Liver (tissue), 9 donors: Measurements from ENCODE around the gene GRID1. TPM values are rescaled to one million over a fixed set of nuclear protein-coding genes. Genes with fewer than 3 reads are reported as not detected.

Experiments used
- DNase-seq: peaks from one replicate; pipeline ENCODE4 v3.0.0-alpha.2; 2017; ENCODE audit warnings: low spot score
- H3K27ac ChIP-seq, 2 donors: one replicate each; pipeline ENCODE4 v1.7.0; 2013; ENCODE audit warnings: inconsistent platforms in 2 of 2, low read length in 2 of 2, control low read depth in 1 of 2, low read depth in 1 of 2, mild to moderate bottlenecking in 1 of 2
- H3K27me3 ChIP-seq, 4 donors: one replicate each; pipeline versions ENCODE4 v1.6.1 to v1.7.0; 2013; ENCODE audit warnings: low read length in 3 of 4, inconsistent platforms in 1 of 4, mild to moderate bottlenecking in 1 of 4, moderate library complexity in 1 of 4; ENCODE audit not compliant: control insufficient read depth in 4 of 4, insufficient read depth in 4 of 4
- H3K36me3 ChIP-seq, 4 donors: one replicate each; pipeline versions ENCODE4 v1.6.1 to v1.7.0; 2013; ENCODE audit warnings: low read length in 3 of 4, mild to moderate bottlenecking in 3 of 4, low read depth in 1 of 4, moderate library complexity in 1 of 4; ENCODE audit not compliant: control insufficient read depth in 4 of 4, insufficient read depth in 3 of 4
- H3K4me1 ChIP-seq, 4 donors: one replicate each; pipeline versions ENCODE4 v1.6.1 to v1.7.0; 2013; ENCODE audit warnings: low read length in 3 of 4, mild to moderate bottlenecking in 3 of 4, moderate library complexity in 1 of 4; ENCODE audit not compliant: control insufficient read depth in 4 of 4, insufficient read depth in 4 of 4
- H3K4me3 ChIP-seq, 3 donors: one replicate each; pipeline versions ENCODE4 v1.6.1 to v1.7.0; 2013; ENCODE audit warnings: low read length in 3 of 3, control low read depth in 1 of 3, low read depth in 1 of 3, mild to moderate bottlenecking in 1 of 3
- H3K9ac ChIP-seq, 2 donors: one replicate each; pipeline ENCODE4 v1.7.0; 2013; ENCODE audit warnings: low read length in 2 of 2, mild to moderate bottlenecking in 2 of 2, moderate library complexity in 2 of 2, control low read depth in 1 of 2, low read depth in 1 of 2
- H3K9me3 ChIP-seq, 4 donors: one replicate each; pipeline versions ENCODE4 v1.6.1 to v1.7.0; 2013; ENCODE audit warnings: low read length in 3 of 4; ENCODE audit not compliant: control insufficient read depth in 4 of 4
- ATF3 ChIP-seq: IDR thresholded peaks from 2 replicates; pipeline ENCODE4 v1.6.1; 2016; ENCODE audit warnings: antibody characterized with exemption
- CTCF ChIP-seq: fragments of 150-350 bp; IDR thresholded peaks from 2 replicates; pipeline ENCODE4 v1.5.1; 2017; ENCODE audit warnings: improper control_type of control experiment, low read depth, low read length; ENCODE audit not compliant: missing input control
- EGR1 ChIP-seq, 2 donors: IDR thresholded peaks; 2 replicates each; pipeline ENCODE4 v1.6.1; 2016 to 2018; ENCODE audit warnings: antibody characterized with exemption in 2 of 2, low read depth in 2 of 2
- FOXA1 ChIP-seq: IDR thresholded peaks from 2 replicates; pipeline ENCODE4 v1.6.1; 2016; ENCODE audit warnings: antibody characterized with exemption
- FOXA2 ChIP-seq: IDR thresholded peaks from 2 replicates; pipeline ENCODE4 v1.6.1; 2016; ENCODE audit warnings: antibody characterized with exemption
- GABPA ChIP-seq, 2 donors: IDR thresholded peaks in 1 of 2; conservative IDR thresholded peaks in 1 of 2; 2 replicates each; pipeline ENCODE4 v1.6.1; 2016; ENCODE audit warnings: antibody characterized with exemption in 2 of 2, mild to moderate bottlenecking in 1 of 2, moderate library complexity in 1 of 2
- HNF4A ChIP-seq, 2 donors: conservative IDR thresholded peaks; 2 replicates each; pipeline ENCODE4 v1.6.1; 2016; ENCODE audit warnings: antibody characterized with exemption in 2 of 2, mild to moderate bottlenecking in 2 of 2
- HNF4G ChIP-seq: IDR thresholded peaks from 2 replicates; pipeline ENCODE4 v1.6.1; 2016; ENCODE audit warnings: antibody characterized with exemption
- JUND ChIP-seq, 2 donors: IDR thresholded peaks; 2 replicates each; pipeline ENCODE4 v1.6.1; 2016; ENCODE audit warnings: antibody characterized with exemption in 2 of 2
- MAX ChIP-seq: IDR thresholded peaks from 2 replicates; pipeline ENCODE4 v1.6.1; 2016; ENCODE audit warnings: antibody characterized with exemption
- NR2F2 ChIP-seq: IDR thresholded peaks from 2 replicates; pipeline ENCODE4 v1.6.1; 2016; ENCODE audit warnings: antibody characterized with exemption
- RAD21 ChIP-seq, 2 donors: IDR thresholded peaks; 2 replicates each; pipeline ENCODE4 v1.6.1; 2016; ENCODE audit warnings: antibody characterized with exemption in 2 of 2, mild to moderate bottlenecking in 2 of 2
- REST ChIP-seq: IDR thresholded peaks from 2 replicates; pipeline ENCODE4 v1.6.1; 2016; ENCODE audit warnings: antibody characterized with exemption, mild to moderate bottlenecking
- RXRA ChIP-seq, 2 donors: IDR thresholded peaks; 2 replicates each; pipeline ENCODE4 v1.6.1; 2017 to 2018; ENCODE audit warnings: antibody characterized with exemption in 2 of 2, mild to moderate bottlenecking in 1 of 2
- SP1 ChIP-seq: IDR thresholded peaks from 2 replicates; pipeline ENCODE4 v1.6.1; 2018; ENCODE audit warnings: antibody characterized with exemption, mild to moderate bottlenecking
- TAF1 ChIP-seq: conservative IDR thresholded peaks from 2 replicates; pipeline ENCODE4 v1.6.1; 2016; ENCODE audit warnings: antibody characterized with exemption, mild to moderate bottlenecking
- YY1 ChIP-seq: IDR thresholded peaks from 2 replicates; pipeline ENCODE4 v1.6.1; 2016; ENCODE audit warnings: antibody characterized with exemption, mild to moderate bottlenecking
- ZBTB33 ChIP-seq: IDR thresholded peaks from 2 replicates; pipeline ENCODE4 v1.6.1; 2016; ENCODE audit warnings: antibody characterized with exemption
- WGBS: extraction: QIAGEN DNeasy Blood & Tissue Kit; methylation state at CpG from one replicate; pipeline ENCODE4 v1.1.7; 2013; 5-methylcytosine and 5-hydroxymethylcytosine counted together
- polyA plus RNA-seq, 2 donors: library from polyadenylated mRNA; stranded (reverse) in 1 of 2; unstranded in 1 of 2; fragments of 200-250 nt in 1 of 2; fragments of >200 nt in 1 of 2; fragmentation: Nextera tagmentation in 1 of 2; extraction: Ambion mirVana in 1 of 2; gene quantifications; one replicate each; pipeline versions ENCODE4 v1.2.1 to v1.2.3, GENCODE V29; 2013 to 2015
- total RNA-seq, 2 donors: library from RNA; depleted of rRNA; stranded (reverse); fragments of >200 nt; gene quantifications; one replicate each; pipeline ENCODE4 v1.2.3, GENCODE V29; 2014
- donor health status: healthy.
- donor health status: healthy.
- donor health status: healthy.
- donor health status: healthy.
- donor health status: healthy.

GRID1 gene
- total and polyA plus RNA-seq, 4 donors: 0.09 to 0.17 (median 0.14) TPM; not detected in 1

- TF ChIP-seq ATF3 (no peak), EGR1 (IDR thresholded peaks at IDR 0.05; ENCODE audit: low read depth in 2 of 2) (no peak), YY1 (no peak), FOXA2 (no peak)
Observed at GRCh38 chr10:85602713-85603112, 763.9 kb downstream of the GRID1 start (continued).

- Histone ChIP-seq H3K27me3 (no peaks in the 10 kb centered on the region), H3K4me1 (no peaks in the 10 kb centered on the region), H3K4me3 (no peak overlapping the region), H3K27ac (no peak overlapping the region), H3K9ac (no peak overlapping the region), H3K9me3 (no peaks in the 10 kb centered on the region), H3K36me3 (no peaks in the 10 kb centered on the region)
- TF ChIP-seq FOXA1 (no peak), RXRA (IDR thresholded peaks at IDR 0.05) (no peak), JUND (IDR thresholded peaks at IDR 0.05) (no peak), HNF4A (conservative IDR thresholded peaks at IDR 0.05) (no peak), NR2F2 (no peak), HNF4G (no peak), RAD21 (IDR thresholded peaks at IDR 0.05) (no peak)
- 94% methylated on average over 18 of the region's 18 CpGs for WGBS
- peak; percentile 22 for DNase-seq
Observed at GRCh38 chr10:85602306-85602705, 764.3 kb downstream of the GRID1 start.

- Histone ChIP-seq H3K36me3 (no peaks in the 10 kb centered on the region), H3K27ac (no peak overlapping the region), H3K9ac (no peak overlapping the region), H3K27me3 (no peaks in the 10 kb centered on the region), H3K4me1 (no peaks in the 10 kb centered on the region), H3K9me3 (no peaks in the 10 kb centered on the region), H3K4me3 (no peak overlapping the region)
- TF ChIP-seq JUND (IDR thresholded peaks at IDR 0.05) (no peak), ZBTB33 (no peak), YY1 (no peak), GABPA (IDR thresholded peaks at IDR 0.05 in 1 of 2, conservative IDR thresholded peaks at IDR 0.05 in 1 of 2) (no peak), HNF4G (no peak), CTCF (no peak), HNF4A (conservative IDR thresholded peaks at IDR 0.05) (no peak), TAF1 (no peak), FOXA2 (no peak), RXRA (IDR thresholded peaks at IDR 0.05) (no peak), NR2F2 (no peak), FOXA1 (no peak), MAX (no peak), EGR1 (IDR thresholded peaks at IDR 0.05; ENCODE audit: low read depth in 2 of 2) (no peak), SP1 (no peak), REST (no peak), RAD21 (IDR thresholded peaks at IDR 0.05) (no peak), ATF3 (no peak)
- peak; percentile 2 for DNase-seq
- 87% methylated on average over 9 of the region's 9 CpGs for WGBS
Observed at GRCh38 chr10:85601526-85601925, 765.1 kb downstream of the GRID1 start.
